WTC11 (cell line): ENCODE data around the gene TEX26. TPM values are rescaled to one million over a fixed set of nuclear protein-coding genes. Genes with fewer than 3 reads are reported as not detected.

ENCODE experiments used
- ATAC-seq: fragments of 200-7000 bp; cut with Tn5 transposase; 2 replicates; pipeline ENCODE4 v1.10.0; 2021; ENCODE audit warnings: mild to moderate bottlenecking, moderate library complexity
- CTCF ChIA-PET: fragments of 300-600 bp; sonication (Branson Sonifier 250); formaldehyde crosslinking; loops from one replicate; lab custom pipeline; 2021; ENCODE audit warnings: antibody characterized with exemption; lab: Charles Lee
- POLR2A ChIA-PET: fragments of 350-600 bp; sonication (Branson Sonifier 250); formaldehyde crosslinking; loops from one replicate; lab custom pipeline; 2021; ENCODE audit warnings: antibody characterized with exemption; lab: Charles Lee
- DNase-seq: peaks from one replicate; pipeline ENCODE4 v3.0.0; 2021; ENCODE audit warnings: low spot score
- H3K27ac Mint-ChIP-seq: 2 replicates; pipeline ENCODE4 v1.8.0; 2021; ENCODE audit warnings: mixed read lengths
- H3K27me3 Mint-ChIP-seq: 2 replicates; pipeline ENCODE4 v1.8.0; 2021; ENCODE audit warnings: low read depth, mild to moderate bottlenecking, moderate library complexity, mixed read lengths
- H3K36me3 Mint-ChIP-seq: 2 replicates; pipeline ENCODE4 v1.8.0; 2021; ENCODE audit warnings: mixed read lengths
- H3K4me1 Mint-ChIP-seq: 2 replicates; pipeline ENCODE4 v1.8.0; 2022; ENCODE audit warnings: mixed read lengths
- H3K4me3 Mint-ChIP-seq: 2 replicates; pipeline ENCODE4 v1.8.0; 2021; ENCODE audit warnings: mild to moderate bottlenecking, moderate library complexity, mixed read lengths
- H3K9me3 Mint-ChIP-seq: 2 replicates; pipeline ENCODE4 v1.8.0; 2021; ENCODE audit warnings: mixed read lengths
- AR ChIP-seq: fragments of 250-450 bp; sonication (Bioruptor Pico); IDR thresholded peaks from 2 replicates; pipeline ENCODE4 v1.9.0; 2021; ENCODE audit warnings: mild to moderate bottlenecking
- ATF6 ChIP-seq: sonication (generic); formaldehyde crosslinking; IDR thresholded peaks from 2 replicates; pipeline ENCODE4 v1.8.1; 2023; ENCODE audit warnings: mild to moderate bottlenecking, missing genetic modification reagents
- CBFB ChIP-seq: sonication (generic); formaldehyde crosslinking; IDR thresholded peaks from 2 replicates; pipeline ENCODE4 v1.8.1; 2022; ENCODE audit warnings: mild to moderate bottlenecking, low read depth, missing genetic modification reagents
- CTCF ChIP-seq: fragments of 200-600 bp; IDR thresholded peaks from 2 replicates; pipeline ENCODE4 v1.8.0; 2022; ENCODE audit warnings: antibody characterized with exemption
- E2F1 ChIP-seq: sonication (generic); formaldehyde crosslinking; IDR thresholded peaks from 2 replicates; pipeline ENCODE4 v1.8.0; 2022; ENCODE audit warnings: mild to moderate bottlenecking, missing genetic modification reagents
- ESRRA ChIP-seq: sonication (generic); formaldehyde crosslinking; IDR thresholded peaks from 2 replicates; pipeline ENCODE4 v1.8.1; 2022; ENCODE audit warnings: mild to moderate bottlenecking, missing genetic modification reagents, borderline replicate concordance
- GTF2I ChIP-seq: fragments of 250-450 bp; sonication (Bioruptor Pico); conservative IDR thresholded peaks from 2 replicates; pipeline ENCODE4 v1.4.0; 2021; ENCODE audit warnings: mild to moderate bottlenecking
- HMGXB4 ChIP-seq: sonication (generic); formaldehyde crosslinking; IDR thresholded peaks from 2 replicates; pipeline ENCODE4 v1.8.1; 2023; ENCODE audit warnings: mild to moderate bottlenecking, moderate library complexity, missing genetic modification reagents
- JAZF1 ChIP-seq: fragments of 250-450 bp; sonication (Bioruptor Pico); IDR thresholded peaks from 2 replicates; pipeline ENCODE4 v1.9.0; 2021; ENCODE audit warnings: moderate library complexity, mild to moderate bottlenecking, inconsistent platforms
- OVOL2 ChIP-seq: fragments of 250-450 bp; sonication (Bioruptor Pico); IDR thresholded peaks from 2 replicates; pipeline ENCODE4 v1.9.0; 2021; ENCODE audit warnings: mild to moderate bottlenecking, borderline replicate concordance
- PRRX2 ChIP-seq: fragments of 250-450 bp; sonication (Bioruptor Pico); IDR thresholded peaks from 2 replicates; pipeline ENCODE4 v1.8.0; 2021; ENCODE audit warnings: mild to moderate bottlenecking
- TEAD1 ChIP-seq: sonication (generic); formaldehyde crosslinking; IDR thresholded peaks from 2 replicates; pipeline ENCODE4 v1.8.0; 2022; ENCODE audit warnings: mild to moderate bottlenecking, missing genetic modification reagents
- TEAD4 ChIP-seq: sonication (generic); formaldehyde crosslinking; IDR thresholded peaks from 2 replicates; pipeline ENCODE4 v1.8.0; 2022; ENCODE audit warnings: mild to moderate bottlenecking, missing genetic modification reagents
- ZNF263 ChIP-seq: sonication (generic); formaldehyde crosslinking; IDR thresholded peaks from 2 replicates; pipeline ENCODE4 v1.8.1; 2022; ENCODE audit warnings: low read depth, mild to moderate bottlenecking, moderate library complexity, missing genetic modification reagents
- ZNF425 ChIP-seq: fragments of 250-450 bp; sonication (Bioruptor Pico); conservative IDR thresholded peaks from 2 replicates; pipeline ENCODE4 v1.9.0; 2021; ENCODE audit warnings: mild to moderate bottlenecking
- ZSCAN18 ChIP-seq: fragments of 250-450 bp; sonication (Bioruptor Pico); IDR thresholded peaks from 2 replicates; pipeline ENCODE4 v2.1.2; 2022; ENCODE audit warnings: mild to moderate bottlenecking, moderate library complexity
- total RNA-seq: library from RNA; stranded (reverse); gene quantifications from 3 replicates; pipeline ENCODE4 v1.2.3, GENCODE V29; 2021
- TF ChIP-seq, protein P1 (sequence below): sonication (generic); formaldehyde crosslinking; IDR thresholded peaks from 2 replicates; pipeline ENCODE4 v1.8.1; 2023; ENCODE audit warnings: mild to moderate bottlenecking, missing genetic modification reagents, moderate library complexity

TEX26 gene
- total RNA-seq, 1 experiment from 2014 or later = not detected

GRCh38 chr13:31000889-31001288, 68.4 kb downstream of the TEX26 start (continued):
- TF ChIP-seq E2F1 = no peak
- no peak for TF ChIP-seq ZSCAN18 (CRISPR knock-in tag)

GRCh38 chr13:31001647-31002046, 69.2 kb downstream of the TEX26 start:
- H3K4me1 Mint-ChIP-seq = no peaks in the 10 kb centered on the region
- DNase-seq = no peak

DNA sequence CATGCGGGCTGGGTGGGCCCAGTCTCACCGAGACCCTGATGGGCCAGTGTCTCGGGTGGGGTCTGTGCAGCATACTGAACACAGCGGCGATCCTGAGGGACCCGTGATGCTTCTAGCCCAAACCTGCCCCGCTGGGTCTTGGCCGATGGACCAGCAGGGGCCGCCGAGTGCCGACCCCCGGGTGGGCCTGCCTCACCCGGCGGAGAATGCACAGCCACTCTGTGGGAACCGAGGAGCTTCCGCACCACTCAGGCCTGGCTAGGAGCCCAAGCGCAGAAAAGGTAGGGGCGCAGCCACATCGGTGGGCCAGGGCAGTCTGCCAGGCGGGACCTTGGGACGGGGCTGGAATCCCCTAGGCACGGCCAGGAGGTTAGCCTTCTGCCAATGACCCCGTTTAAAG, 72.6 kb downstream of the TEX26 start:
- Mint-ChIP-seq H3K4me1 (peaks cover under 1% of the 10 kb centered on the region), H3K36me3 (no peaks in the 10 kb centered on the region), H3K4me3 (no peak overlapping the region), H3K27ac (no peak overlapping the region), H3K27me3 (peaks cover 3% of the 10 kb centered on the region; the same call in 1 of the 2 replicates), H3K9me3 (no peaks in the 10 kb centered on the region)
- ChIA-PET CTCF (no interaction called here), POLR2A (no interaction called here)
- DNase-seq (no peak), ATAC-seq (no peak)
- TF ChIP-seq TEAD1 (no peak), ZNF263 (CRISPR knock-in tag) (no peak), CBFB (CRISPR knock-in tag) (no peak), JAZF1 (CRISPR knock-in tag) (no peak), AR (CRISPR knock-in tag) (no peak), ZNF425 (no peak), TEAD4 (no peak), GTF2I (CRISPR knock-in tag) (no peak), ESRRA (CRISPR knock-in tag) (no peak), CTCF (no peak), PRRX2 (CRISPR knock-in tag) (no peak), HMGXB4 (CRISPR knock-in tag) (no peak)

More at GRCh38 chr13:31001647-31002046, 69.2 kb downstream of the TEX26 start:
- CTCF ChIA-PET = interaction anchor here (1.0 to 2.6 kb wide), 4 partner anchors 10 to 43 kb away, joined by 3 to 10 read pairs (median 6); no protein-coding TSS in a partner anchor
- Mint-ChIP-seq H3K27ac (no peak overlapping the region), H3K4me3 (no peak overlapping the region), H3K36me3 (no peaks in the 10 kb centered on the region), H3K9me3 (no peaks in the 10 kb centered on the region), H3K27me3 (0 out of 2 replicates have a peak, but pooled peaks cover 3% of the 10 kb centered on the region)
- POLR2A ChIA-PET = interaction anchor here (0.7 kb wide), 1 partner anchor 13 kb away, joined by 3 read pairs; no protein-coding TSS in a partner anchor
- no peak for ATAC-seq
- TF ChIP-seq, protein P1, sequence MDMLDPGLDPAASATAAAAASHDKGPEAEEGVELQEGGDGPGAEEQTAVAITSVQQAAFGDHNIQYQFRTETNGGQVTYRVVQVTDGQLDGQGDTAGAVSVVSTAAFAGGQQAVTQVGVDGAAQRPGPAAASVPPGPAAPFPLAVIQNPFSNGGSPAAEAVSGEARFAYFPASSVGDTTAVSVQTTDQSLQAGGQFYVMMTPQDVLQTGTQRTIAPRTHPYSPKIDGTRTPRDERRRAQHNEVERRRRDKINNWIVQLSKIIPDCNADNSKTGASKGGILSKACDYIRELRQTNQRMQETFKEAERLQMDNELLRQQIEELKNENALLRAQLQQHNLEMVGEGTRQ = peak; percentile 58
- TF ChIP-seq OVOL2 (no peak), ATF6 (CRISPR knock-in tag) (no peak)
